SU-DHL-6 (cell line): ENCODE data around the gene DNM1.

ENCODE experiments used
- H2AFZ ChIP-seq: fragments of 200-600 bp; sonication (generic); 2 replicates; pipeline ENCODE4 v1.6.1; 2014; ENCODE audit warnings: low read depth, mild to moderate bottlenecking, moderate library complexity, mixed read lengths, antibody characterized with exemption, low read length; ENCODE audit not compliant: severe bottlenecking
- H3F3A ChIP-seq: fragments of 200-600 bp; shearing (Covaris generic); 2 replicates; pipeline ENCODE4 v1.6.0; 2016; ENCODE audit warnings: antibody characterized with exemption, mild to moderate bottlenecking; ENCODE audit not compliant: insufficient read depth
- H3K27ac ChIP-seq: fragments of 200-600 bp; sonication (generic); 2 replicates; pipeline ENCODE4 v1.5.1; 2016; ENCODE audit warnings: low read depth, mild to moderate bottlenecking, low read length, moderate library complexity, mixed read lengths
- H3K27me3 ChIP-seq: fragments of 200-600 bp; sonication (generic), shearing (Covaris generic); 2 replicates; pipeline ENCODE4 v1.6.0; 2014; ENCODE audit warnings: mild to moderate bottlenecking, low read length
- H3K36me3 ChIP-seq: fragments of 200-600 bp; sonication (generic); 2 replicates; pipeline ENCODE4 v1.6.1; 2014; ENCODE audit warnings: mild to moderate bottlenecking, low read length, mixed read lengths
- H3K4me2 ChIP-seq: fragments of 300-600, 200-600 bp; shearing (Covaris generic), sonication (generic); 2 replicates; pipeline ENCODE4 v1.6.0; 2014; ENCODE audit warnings: low read length, low read depth, mild to moderate bottlenecking; ENCODE audit not compliant: poor library complexity, severe bottlenecking
- H3K4me3 ChIP-seq: fragments of 200-600 bp; sonication (generic); 2 replicates; pipeline ENCODE4 v1.5.1; 2014; ENCODE audit warnings: antibody characterized with exemption, low read length, mild to moderate bottlenecking, mixed read lengths; ENCODE audit not compliant: insufficient read depth, poor library complexity, severe bottlenecking
- H3K79me2 ChIP-seq: fragments of 200-600 bp; sonication (generic); 2 replicates; pipeline ENCODE4 v1.6.1; 2014; ENCODE audit warnings: mild to moderate bottlenecking, low read length, moderate library complexity; ENCODE audit not compliant: insufficient read depth
- H3K9ac ChIP-seq: fragments of 200-600 bp; sonication (generic); 2 replicates; pipeline ENCODE4 v1.7.0; 2014; ENCODE audit warnings: mild to moderate bottlenecking, low read length
- H3K9me2 ChIP-seq: fragments of 200-600 bp; sonication (generic); replicated peaks from 2 replicates; pipeline ENCODE4 v1.6.1; 2014; ENCODE audit warnings: low read length; ENCODE audit not compliant: insufficient read depth
- H3K9me3 ChIP-seq: fragments of 200-600 bp; sonication (generic); 2 replicates; pipeline ENCODE4 v1.6.1; 2014; ENCODE audit warnings: low read length, mixed read lengths; ENCODE audit not compliant: insufficient read depth
- H4K20me1 ChIP-seq: fragments of 200-600 bp; sonication (generic); 2 replicates; pipeline ENCODE4 v1.6.1; 2014; ENCODE audit warnings: low read depth, mild to moderate bottlenecking, antibody characterized with exemption, low read length, moderate library complexity, mixed read lengths
- CTCF ChIP-seq: fragments of 200-600 bp; sonication (generic); IDR thresholded peaks from one replicate; pipeline ENCODE4 v1.5.1; 2017; ENCODE audit warnings: antibody characterized with exemption, mild to moderate bottlenecking, low read length, moderate library complexity; ENCODE audit not compliant: insufficient read depth, poor library complexity, severe bottlenecking
- EZH2phosphoT487 ChIP-seq: fragments of 200-600 bp; sonication (generic), shearing (Covaris generic); conservative IDR thresholded peaks from 2 replicates; pipeline ENCODE4 v1.6.1; 2018; ENCODE audit warnings: mild to moderate bottlenecking, antibody characterized with exemption, low read length, moderate library complexity, mixed read lengths

Gene DNM1

GRCh38 chr9:128204858-128205257, 1.7 kb downstream of the DNM1 start:
- Histone ChIP-seq H3K9me3 (no peaks in the 10 kb centered on the region), H2AFZ (no peak overlapping the region), H3K9me2 (no peaks in the 10 kb centered on the region), H3K9ac (no peak overlapping the region), H3K4me3 (no peak overlapping the region), H3K27me3 (no peaks in the 10 kb centered on the region), H3K4me2 (no peak overlapping the region), H3K36me3 (no peaks in the 10 kb centered on the region), H3K27ac (no peak overlapping the region), H4K20me1 (no peaks in the 10 kb centered on the region), H3K79me2 (no peaks in the 10 kb centered on the region), H3F3A (no peaks in the 10 kb centered on the region)
- TF ChIP-seq EZH2phosphoT487 (no peak), CTCF (no peak)

GRCh38 chr9:128205296-128205944, 2.2 kb downstream of the DNM1 start:
- Histone ChIP-seq H3K4me3 (no peak overlapping the region), H2AFZ (no peak overlapping the region), H3K27ac (no peak overlapping the region), H3K9me3 (no peaks in the 10 kb centered on the region), H3F3A (no peaks in the 10 kb centered on the region), H3K4me2 (no peak overlapping the region), H3K9ac (no peak overlapping the region), H3K9me2 (no peaks in the 10 kb centered on the region), H4K20me1 (no peaks in the 10 kb centered on the region), H3K27me3 (no peaks in the 10 kb centered on the region), H3K79me2 (no peaks in the 10 kb centered on the region), H3K36me3 (no peaks in the 10 kb centered on the region)
- no peak for TF ChIP-seq CTCF
- TF ChIP-seq EZH2phosphoT487 = no peak

GRCh38 chr9:128206484-128206883, 3.3 kb downstream of the DNM1 start:
- H3K9ac ChIP-seq = no peak overlapping the region
- H3K27me3 ChIP-seq = no peaks in the 10 kb centered on the region
- H3K79me2 ChIP-seq = no peaks in the 10 kb centered on the region
- no peak for TF ChIP-seq EZH2phosphoT487
- no peak for TF ChIP-seq CTCF
- H3K36me3 ChIP-seq = no peaks in the 10 kb centered on the region
- H3K9me2 ChIP-seq = no peaks in the 10 kb centered on the region
- H3F3A ChIP-seq = no peaks in the 10 kb centered on the region
- no peak overlapping the region for H3K4me2 ChIP-seq
- no peak overlapping the region for H2AFZ ChIP-seq
- H3K9me3 ChIP-seq = no peaks in the 10 kb centered on the region
- H3K4me3 ChIP-seq = no peak overlapping the region
- H4K20me1 ChIP-seq = no peaks in the 10 kb centered on the region
- H3K27ac ChIP-seq = no peak overlapping the region
